Tibial nerve (tissue), 4 donors: ENCODE measurements around the gene CRP.

Experiments used
- EP300 ChIP-seq, 2 donors: sonication (generic); formaldehyde crosslinking; IDR thresholded peaks; one replicate each; pipeline ENCODE4 v1.6.1; 2017; ENCODE audit warnings: antibody characterized with exemption in 2 of 2, mild to moderate bottlenecking in 1 of 2
- POLR2A ChIP-seq, 2 donors: fragments of 450-650 bp; IDR thresholded peaks; one replicate each; pipeline ENCODE4 v1.6.1; 2017; ENCODE audit warnings: antibody characterized with exemption in 2 of 2, mild to moderate bottlenecking in 2 of 2, moderate library complexity in 2 of 2
- TF ChIP-seq, protein P1 (sequence below), 5 experiments: fragments of 200-600 bp in 3 of 5; fragments of 450-650 bp in 2 of 5; sonication (generic) in 3 of 5; IDR thresholded peaks; one replicate each; pipeline ENCODE4 v1.5.1; 2016 to 2019; ENCODE audit warnings: antibody characterized with exemption in 5 of 5, mild to moderate bottlenecking in 3 of 5, moderate library complexity in 2 of 5

DNA sequence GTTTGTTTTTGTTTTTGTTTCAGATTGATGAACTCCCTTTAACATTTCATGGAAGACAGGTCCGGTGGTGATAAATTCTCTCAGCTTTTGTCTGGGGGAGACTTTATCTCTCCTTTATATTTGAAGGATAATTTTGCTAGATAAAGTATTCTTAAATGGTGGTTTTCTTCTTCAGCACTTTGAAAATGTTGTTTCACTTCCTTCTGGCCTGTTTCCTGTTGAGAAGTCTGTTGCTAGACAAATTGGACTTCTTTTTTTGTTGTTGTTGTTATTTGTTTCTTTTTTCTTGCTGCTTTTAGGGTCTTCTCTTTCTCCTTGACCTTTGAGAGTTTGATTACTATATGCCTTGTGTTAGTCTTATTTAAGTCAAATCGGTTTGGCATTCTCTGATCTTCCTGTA is 50.8 kb downstream of the CRP start:
- TF ChIP-seq, protein P1, sequence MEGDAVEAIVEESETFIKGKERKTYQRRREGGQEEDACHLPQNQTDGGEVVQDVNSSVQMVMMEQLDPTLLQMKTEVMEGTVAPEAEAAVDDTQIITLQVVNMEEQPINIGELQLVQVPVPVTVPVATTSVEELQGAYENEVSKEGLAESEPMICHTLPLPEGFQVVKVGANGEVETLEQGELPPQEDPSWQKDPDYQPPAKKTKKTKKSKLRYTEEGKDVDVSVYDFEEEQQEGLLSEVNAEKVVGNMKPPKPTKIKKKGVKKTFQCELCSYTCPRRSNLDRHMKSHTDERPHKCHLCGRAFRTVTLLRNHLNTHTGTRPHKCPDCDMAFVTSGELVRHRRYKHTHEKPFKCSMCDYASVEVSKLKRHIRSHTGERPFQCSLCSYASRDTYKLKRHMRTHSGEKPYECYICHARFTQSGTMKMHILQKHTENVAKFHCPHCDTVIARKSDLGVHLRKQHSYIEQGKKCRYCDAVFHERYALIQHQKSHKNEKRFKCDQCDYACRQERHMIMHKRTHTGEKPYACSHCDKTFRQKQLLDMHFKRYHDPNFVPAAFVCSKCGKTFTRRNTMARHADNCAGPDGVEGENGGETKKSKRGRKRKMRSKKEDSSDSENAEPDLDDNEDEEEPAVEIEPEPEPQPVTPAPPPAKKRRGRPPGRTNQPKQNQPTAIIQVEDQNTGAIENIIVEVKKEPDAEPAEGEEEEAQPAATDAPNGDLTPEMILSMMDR (IDR thresholded peaks at IDR 0.05) = no peak
- TF ChIP-seq POLR2A (IDR thresholded peaks at IDR 0.05) = no peak
- TF ChIP-seq EP300 (IDR thresholded peaks at IDR 0.05) = no peak
